ENCODE results near the gene BLVRB. TPM values are rescaled to one million over a fixed set of nuclear protein-coding genes. Genes with fewer than 3 reads are reported as not detected.

Gene BLVRB
- total RNA-seq, 1 donor from 2014 or later: 11.3 TPM

- Mint-ChIP-seq H3K4me1 (peaks cover 15% of the 10 kb centered on the region), H3K9me3 (peaks cover 5% of the 10 kb centered on the region), H3K27ac (no peak overlapping the region), H3K4me3 (no peak overlapping the region), H3K27me3 (ENCODE audit: insufficient read depth, low read depth) (peaks cover 50% of the 10 kb centered on the region), H3K36me3 (no peaks in the 10 kb centered on the region)
- TF ChIP-seq CTCF (IDR thresholded peaks at IDR 0.05) (no peak), EZH2phosphoT487 (IDR thresholded peaks at IDR 0.05) (no peak), EZH2 (IDR thresholded peaks at IDR 0.05) (no peak)
- peaks cover 7% of the 10 kb centered on the region for H3F3A ChIP-seq (ENCODE audit: low read depth)
- H3K4me1 ChIP-seq: no peaks in the 10 kb centered on the region
- peaks cover 4% of the 10 kb centered on the region for H4K20me1 ChIP-seq (ENCODE audit: low read depth)
- no peaks in the 10 kb centered on the region for H3K79me2 ChIP-seq (ENCODE audit: low read depth)
- no peaks in the 10 kb centered on the region for H3K9me3 ChIP-seq (ENCODE audit: low read depth)
- no peak overlapping the region for H3K9ac ChIP-seq
- H3K36me3 ChIP-seq: no peaks in the 10 kb centered on the region
- H2AFZ ChIP-seq (replicated peaks): no peak overlapping the region
- H3K4me3 ChIP-seq: no peak overlapping the region
- DNase-seq (ENCODE audit: low spot score): no peak
- H3K27ac ChIP-seq: no peak overlapping the region
- H3K4me2 ChIP-seq: no peak overlapping the region
- peaks cover 86% of the 10 kb centered on the region for H3K27me3 ChIP-seq
Measured at GRCh38 chr19:40510526-40511115, 45.1 kb upstream of the BLVRB start.

DNA sequence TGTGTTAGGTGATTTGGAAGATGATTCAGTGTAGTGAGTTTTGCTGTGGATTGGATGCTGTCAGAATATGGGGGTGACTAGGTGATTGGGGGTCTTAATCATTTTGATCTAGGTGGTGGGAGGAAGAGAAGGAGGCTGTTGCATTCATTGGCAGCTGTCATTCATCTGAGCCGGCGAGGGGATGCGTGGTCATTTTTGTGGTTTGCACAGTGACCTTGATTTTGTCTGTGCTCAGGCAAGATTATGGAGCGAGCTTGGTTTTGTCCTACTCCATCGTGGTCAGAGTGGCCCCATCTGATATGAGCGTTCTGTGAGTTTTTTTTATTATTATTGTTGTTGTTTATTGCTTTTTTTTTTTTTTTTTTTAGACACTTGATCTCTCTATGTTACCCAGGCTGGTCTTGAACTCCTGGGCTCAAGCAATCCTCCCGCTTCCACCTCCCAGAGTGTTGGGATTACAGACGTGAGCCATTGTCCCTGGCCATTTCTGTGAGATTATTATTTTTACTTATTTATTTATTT is 43.3 kb upstream of the BLVRB start:
- Histone ChIP-seq H3K36me3 (no peaks in the 10 kb centered on the region), H3K9ac (no peak overlapping the region), H3K27me3 (peaks cover 78% of the 10 kb centered on the region), H2AFZ (replicated peaks) (no peak overlapping the region), H3K4me1 (no peaks in the 10 kb centered on the region), H3K4me3 (no peak overlapping the region), H3K9me3 (ENCODE audit: low read depth) (no peaks in the 10 kb centered on the region), H3K79me2 (ENCODE audit: low read depth) (no peaks in the 10 kb centered on the region), H3K4me2 (no peak overlapping the region), H3F3A (ENCODE audit: low read depth) (peaks cover 7% of the 10 kb centered on the region), H4K20me1 (ENCODE audit: low read depth) (peaks cover 4% of the 10 kb centered on the region), H3K27ac (no peak overlapping the region)
- Mint-ChIP-seq H3K4me1 (peaks cover 19% of the 10 kb centered on the region), H3K4me3 (peak overlapping the region; percentile 6), H3K36me3 (no peaks in the 10 kb centered on the region), H3K27me3 (ENCODE audit: insufficient read depth, low read depth) (peaks cover 33% of the 10 kb centered on the region), H3K27ac (no peak overlapping the region), H3K9me3 (no peaks in the 10 kb centered on the region)
- no peak for DNase-seq (ENCODE audit: low spot score)
- TF ChIP-seq EZH2phosphoT487 (IDR thresholded peaks at IDR 0.05) (no peak), CTCF (IDR thresholded peaks at IDR 0.05) (no peak), EZH2 (IDR thresholded peaks at IDR 0.05) (no peak)

DNA sequence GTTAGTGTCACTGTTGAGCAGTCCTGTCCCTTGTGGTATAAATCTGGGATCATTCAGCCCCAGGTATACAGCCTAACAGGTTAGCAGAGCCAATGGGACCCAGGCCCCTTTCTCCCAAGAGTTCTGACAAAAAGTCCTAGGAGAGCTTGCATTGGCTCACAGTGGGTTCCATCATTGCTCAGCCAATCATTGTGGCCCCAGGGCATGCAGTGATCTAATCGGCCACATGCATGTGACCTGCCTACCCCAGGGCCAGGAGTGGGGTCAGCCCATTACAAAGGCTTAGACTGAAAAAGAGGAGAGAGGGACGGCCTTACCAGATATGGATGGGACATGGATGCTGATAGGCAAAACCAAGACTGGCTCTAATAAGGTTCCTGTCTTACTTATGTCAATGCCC is 42.3 kb upstream of the BLVRB start:
- peaks cover 5% of the 10 kb centered on the region for H3K9me3 Mint-ChIP-seq
- no peak overlapping the region for H2AFZ ChIP-seq (replicated peaks)

More for the DNA sequence above, 42.3 kb upstream of the BLVRB start:
- H3K27me3 Mint-ChIP-seq (ENCODE audit: insufficient read depth, low read depth): peaks cover 35% of the 10 kb centered on the region
- Histone ChIP-seq H4K20me1 (ENCODE audit: low read depth) (no peaks in the 10 kb centered on the region), H3K27me3 (peaks cover 69% of the 10 kb centered on the region), H3K9me3 (ENCODE audit: low read depth) (no peaks in the 10 kb centered on the region), H3K4me2 (no peak overlapping the region), H3K4me3 (no peak overlapping the region), H3K9ac (no peak overlapping the region), H3K4me1 (no peaks in the 10 kb centered on the region), H3K36me3 (no peaks in the 10 kb centered on the region), H3K27ac (no peak overlapping the region), H3F3A (ENCODE audit: low read depth) (peaks cover 10% of the 10 kb centered on the region), H3K79me2 (ENCODE audit: low read depth) (no peaks in the 10 kb centered on the region)
- no peaks in the 10 kb centered on the region for H3K36me3 Mint-ChIP-seq
- peaks cover 26% of the 10 kb centered on the region for H3K4me1 Mint-ChIP-seq
- DNase-seq (ENCODE audit: low spot score): no peak
- TF ChIP-seq CTCF (IDR thresholded peaks at IDR 0.05) (no peak), EZH2phosphoT487 (IDR thresholded peaks at IDR 0.05) (no peak), EZH2 (IDR thresholded peaks at IDR 0.05) (no peak)
- no peak overlapping the region for H3K27ac Mint-ChIP-seq
- no peak overlapping the region for H3K4me3 Mint-ChIP-seq

All from neural progenitor cell (in vitro differentiated cells).